GM18907 (cell line): ENCODE results near the gene UGGT1.
"Not testable (repeated sequence)": the region's sequence is repeated elsewhere in the genome, so short reads cannot be mapped to it uniquely, and the experiment has no call there.

Experiments used
- ATAC-seq: cut with Tn5 transposase; IDR thresholded peaks from one replicate; pipeline ENCODE4 v1.9.1; 2021; ENCODE audit warnings: mild to moderate bottlenecking, moderate library complexity; ENCODE audit not compliant: unreplicated experiment

Gene UGGT1

GRCh38 chr2:128174067-128174466 is 83.1 kb downstream of the UGGT1 start:
- not testable (repeated sequence) for ATAC-seq

GRCh38 chr2:128177315-128177714 is 86.3 kb downstream of the UGGT1 start:
- no peak for ATAC-seq

- ATAC-seq, result no peak
Observed at GRCh38 chr2:128178149-128178649, 87.2 kb downstream of the UGGT1 start.

DNA sequence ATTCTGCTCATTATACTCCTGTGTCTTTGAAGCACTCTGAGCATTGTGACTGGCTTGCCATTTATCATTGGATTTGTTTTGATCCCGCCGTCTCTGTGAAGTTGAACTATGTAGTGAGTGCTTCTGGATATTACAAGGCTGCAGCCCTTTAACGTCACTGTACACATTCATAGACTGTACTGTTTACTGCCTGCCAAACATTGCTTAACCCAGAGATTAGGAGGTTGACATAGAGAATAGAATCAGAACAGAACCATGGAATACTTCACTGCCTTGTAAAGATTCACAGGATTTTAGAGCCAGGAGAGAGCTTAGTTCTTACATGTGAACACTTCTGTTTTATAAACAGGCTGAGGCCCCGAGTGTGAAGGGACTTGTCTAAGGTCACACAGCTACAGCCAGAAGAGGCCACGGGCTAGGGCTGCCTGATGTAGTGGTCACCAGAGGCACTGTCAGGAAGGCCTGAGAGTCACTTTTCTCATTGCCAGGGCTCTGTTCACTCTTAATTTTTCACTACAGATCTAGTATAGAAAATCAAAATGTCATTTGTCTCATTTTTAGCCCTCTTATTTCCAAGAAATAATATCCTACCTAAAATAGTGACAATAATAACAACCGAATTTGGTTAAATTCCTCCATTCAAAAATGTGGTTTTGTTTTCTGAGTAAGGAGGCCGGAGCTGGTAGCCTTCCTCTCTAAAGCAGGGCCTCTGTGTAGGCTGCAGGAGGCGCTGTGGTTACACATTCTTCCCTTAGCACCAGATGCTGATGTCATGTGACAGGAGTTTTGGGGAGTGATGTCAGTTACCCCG is 87.9 kb downstream of the UGGT1 start:
- peak; percentile 54 for ATAC-seq

GRCh38 chr2:128179461-128179755 is 88.4 kb downstream of the UGGT1 start:
- ATAC-seq, result no peak

GRCh38 chr2:128180031-128180430 is 89.0 kb downstream of the UGGT1 start:
- no peak for ATAC-seq

DNA sequence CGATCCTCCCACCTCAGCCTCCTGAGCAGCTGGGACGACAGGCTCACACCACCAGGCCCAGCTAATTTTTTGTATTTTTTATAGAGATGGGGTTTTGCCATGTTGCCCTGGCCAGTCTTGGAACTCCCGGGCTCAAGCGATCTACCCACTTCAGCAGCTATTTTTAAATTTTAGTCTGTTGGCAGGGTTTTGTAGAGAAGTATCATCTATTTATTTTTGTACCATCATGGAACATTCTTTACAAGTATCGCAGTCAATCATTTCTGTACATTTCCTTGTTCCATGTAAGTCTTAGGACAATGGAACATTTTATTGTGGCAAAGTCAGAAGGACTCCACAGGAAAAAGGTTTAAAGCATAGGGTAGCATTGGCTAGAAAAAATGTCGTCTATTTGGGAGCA is 94.6 kb downstream of the UGGT1 start:
- no peak for ATAC-seq

DNA sequence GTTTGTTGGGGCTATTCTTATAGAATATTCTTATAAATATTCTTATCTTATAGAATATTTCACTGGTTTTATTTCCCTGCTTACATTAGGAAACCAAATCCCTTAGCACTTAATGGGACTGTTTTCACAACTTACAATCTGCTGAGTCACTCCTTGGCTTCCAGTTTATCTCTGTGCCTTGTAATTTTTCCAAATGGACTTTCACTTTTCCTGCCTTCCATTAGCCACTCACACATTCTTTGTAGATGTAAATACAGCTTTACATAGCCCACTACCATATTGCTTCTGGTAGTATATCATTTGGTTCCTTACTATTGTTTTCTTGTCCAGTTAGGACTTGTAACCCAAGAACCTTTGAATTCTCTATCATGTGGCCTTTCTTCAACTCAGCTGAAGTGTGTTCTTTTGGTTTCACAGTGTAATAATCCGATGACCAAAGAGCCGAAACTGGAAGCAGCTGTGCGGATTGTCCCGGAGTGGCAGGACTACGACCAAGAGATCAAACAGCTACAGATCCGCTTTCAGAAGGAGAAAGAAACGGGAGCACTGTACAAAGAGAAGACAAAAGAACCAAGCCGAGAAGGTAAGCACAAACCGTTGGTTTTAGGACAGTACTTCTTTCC is 96.1 kb downstream of the UGGT1 start:
- no peak for ATAC-seq

DNA sequence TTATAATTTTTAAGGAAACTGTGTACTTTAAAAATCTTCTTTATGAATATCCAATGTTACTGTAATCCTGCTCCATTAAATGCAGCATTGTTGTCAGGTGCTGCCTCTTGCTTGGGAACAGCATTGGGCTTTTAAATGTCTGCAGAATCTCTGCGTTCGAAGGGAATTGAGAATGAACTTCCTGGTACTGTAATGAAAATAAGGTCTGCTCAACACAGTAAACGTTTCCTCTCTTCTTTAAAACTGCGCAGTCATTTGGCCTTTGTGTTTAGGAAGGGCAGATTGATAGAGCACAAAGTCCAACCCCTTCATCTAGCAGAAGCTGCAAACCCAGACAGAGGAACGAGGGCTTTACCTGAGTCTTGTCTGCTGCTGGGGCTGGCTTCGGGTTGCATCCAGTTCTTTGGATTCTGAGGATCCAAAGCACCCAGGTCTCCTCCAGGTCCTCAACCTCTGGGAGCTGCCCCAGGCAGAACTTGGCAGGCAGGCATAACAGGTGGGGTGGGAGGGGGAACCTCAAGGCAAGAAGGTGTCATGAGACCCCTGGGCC is 104.5 kb downstream of the UGGT1 start:
- ATAC-seq, result no peak

- no peak for ATAC-seq
Observed at GRCh38 chr2:128196026-128196425, 105.0 kb downstream of the UGGT1 start.

DNA sequence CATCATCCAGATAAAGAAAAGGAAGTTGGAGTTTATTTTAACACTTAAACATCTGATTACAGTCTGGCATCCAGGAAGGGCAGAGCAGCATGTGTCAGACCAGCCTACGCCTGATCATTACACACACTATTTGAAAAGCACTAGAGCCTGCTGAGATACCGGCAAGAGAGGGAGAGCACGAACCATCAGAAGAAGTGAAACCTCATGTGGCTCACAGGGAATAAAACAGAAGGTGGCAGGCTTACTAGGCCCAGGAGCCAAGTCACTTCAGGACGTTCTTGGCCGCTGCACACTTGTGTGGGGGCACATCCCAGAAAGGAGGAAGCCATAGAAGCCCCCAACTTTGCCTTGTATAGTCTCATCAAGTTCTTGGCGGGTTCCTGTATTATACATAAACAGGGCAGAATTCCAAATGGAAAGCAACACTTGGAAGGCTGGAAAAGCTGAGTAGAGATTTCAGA is 105.5 kb downstream of the UGGT1 start:
- ATAC-seq, result peak; percentile 57

- ATAC-seq, result no peak
Observed at GRCh38 chr2:128197059-128197458, 106.1 kb downstream of the UGGT1 start.

GRCh38 chr2:128198656-128199055 is 107.7 kb downstream of the UGGT1 start:
- no peak for ATAC-seq

GRCh38 chr2:128199141-128199540 is 108.1 kb downstream of the UGGT1 start:
- ATAC-seq, result no peak

DNA sequence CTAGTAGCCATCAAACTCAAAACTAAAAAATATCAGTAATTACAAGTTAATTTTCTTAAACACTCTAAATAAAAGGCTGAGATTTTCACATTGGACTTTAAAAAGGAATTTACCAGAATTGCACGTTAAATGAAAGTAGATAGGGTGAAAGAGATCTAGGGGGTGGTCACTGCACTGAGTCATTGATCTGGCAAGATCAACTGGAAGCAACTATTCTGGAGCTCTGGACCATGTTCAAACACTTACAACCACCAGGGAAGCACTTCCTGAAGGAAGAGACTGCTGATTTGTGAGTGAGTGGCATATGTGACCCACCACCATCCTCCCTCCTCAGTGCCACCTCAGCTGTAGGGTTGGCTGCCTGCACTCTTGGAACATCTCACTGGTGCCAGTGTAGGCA is 111.8 kb downstream of the UGGT1 start:
- ATAC-seq, result no peak

- no peak for ATAC-seq
Observed at GRCh38 chr2:128206245-128206644, 115.2 kb downstream of the UGGT1 start.

- ATAC-seq, result no peak
Observed at GRCh38 chr2:128208023-128208422, 117.0 kb downstream of the UGGT1 start.

GRCh38 chr2:128208631-128209324 is 117.8 kb downstream of the UGGT1 start:
- ATAC-seq, result not testable (repeated sequence)

GRCh38 chr2:128214251-128214650 is 123.3 kb downstream of the UGGT1 start:
- no peak for ATAC-seq

DNA sequence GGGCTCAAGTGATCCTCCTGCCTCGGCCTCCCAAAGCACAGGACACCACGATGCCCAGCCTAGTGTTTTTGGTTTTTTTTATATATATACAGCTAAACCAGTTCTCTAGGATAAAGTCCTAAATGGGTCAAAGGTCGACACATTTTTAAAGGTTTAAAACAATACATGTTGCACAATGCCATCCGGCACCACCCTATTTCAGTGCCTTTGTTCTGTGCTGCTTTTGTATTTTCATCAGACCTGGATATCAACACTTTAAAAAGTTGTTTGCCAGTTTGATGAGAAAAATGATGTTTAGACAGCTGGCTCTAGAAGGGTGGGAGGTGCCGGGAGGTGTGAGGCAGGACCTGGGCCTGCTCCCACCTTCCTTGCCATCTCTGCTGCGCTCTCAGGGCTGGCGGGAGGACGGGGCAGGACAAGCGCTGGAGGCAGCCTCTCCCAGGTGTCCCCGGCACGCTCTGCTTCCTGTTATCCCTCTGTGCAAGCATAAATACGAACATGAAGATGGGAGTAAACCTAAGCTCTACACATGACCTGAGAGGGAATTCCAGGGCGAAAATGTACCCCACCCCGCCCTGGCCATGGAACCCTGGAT is 124.0 kb downstream of the UGGT1 start:
- no peak for ATAC-seq
